GM18873 (cell line): ENCODE data around the gene CELA2A.
"Not testable (repeated sequence)": the region's sequence is repeated elsewhere in the genome, so short reads cannot be mapped to it uniquely, and the experiment has no call there.

Experiments
- ATAC-seq: cut with Tn5 transposase; IDR thresholded peaks from one replicate; pipeline ENCODE4 v1.9.1; 2021; ENCODE audit warnings: mild to moderate bottlenecking, moderate library complexity, moderate number of reproducible peaks; ENCODE audit not compliant: unreplicated experiment, low FRiP score

CELA2A gene

DNA sequence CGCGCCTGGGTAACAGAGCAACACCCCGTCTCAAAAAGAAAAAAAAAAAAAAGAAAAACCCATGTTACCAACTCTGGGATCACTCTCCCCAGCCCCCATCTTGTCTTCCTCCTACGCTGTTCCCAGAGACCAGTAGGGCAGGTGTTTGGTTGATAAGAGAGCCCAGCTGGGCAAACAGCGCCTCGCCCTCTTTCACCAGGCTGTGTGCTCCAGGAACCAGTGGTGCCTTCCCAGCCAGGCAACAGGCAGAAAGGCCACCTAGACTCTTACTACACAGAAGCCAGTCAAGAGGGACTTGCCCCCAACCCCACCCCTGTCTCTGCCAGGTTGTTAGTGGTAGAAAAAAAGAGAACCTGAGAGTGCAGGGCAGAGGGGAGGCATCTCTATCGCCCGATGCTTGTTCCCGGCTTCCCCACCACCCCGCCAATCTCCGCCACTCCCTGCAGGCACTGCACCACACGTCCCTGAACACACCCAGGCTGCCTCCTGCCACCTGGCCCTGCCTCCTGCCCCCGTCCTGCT, 32.3 kb upstream of the CELA2A start:
- no peak for ATAC-seq

DNA sequence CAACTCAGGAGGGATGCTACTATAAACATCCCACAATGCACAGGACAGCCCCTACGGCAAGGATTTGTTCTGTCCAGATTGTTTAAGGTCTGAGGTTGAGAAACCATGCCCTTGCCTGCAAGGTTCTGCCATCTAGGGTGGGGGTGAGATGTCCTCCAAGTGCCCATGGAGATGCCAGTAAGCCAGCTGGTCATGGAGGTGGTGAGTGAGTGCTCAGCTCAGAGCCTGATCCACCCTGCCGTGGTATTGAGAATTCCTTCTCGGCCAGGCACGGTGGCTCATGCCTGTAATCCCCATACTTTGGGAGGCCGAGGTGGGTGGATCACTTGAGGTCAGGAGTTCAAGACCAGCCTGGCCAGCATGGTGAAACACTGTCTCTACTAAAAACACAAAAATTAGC, 31.6 kb upstream of the CELA2A start:
- no peak for ATAC-seq

DNA sequence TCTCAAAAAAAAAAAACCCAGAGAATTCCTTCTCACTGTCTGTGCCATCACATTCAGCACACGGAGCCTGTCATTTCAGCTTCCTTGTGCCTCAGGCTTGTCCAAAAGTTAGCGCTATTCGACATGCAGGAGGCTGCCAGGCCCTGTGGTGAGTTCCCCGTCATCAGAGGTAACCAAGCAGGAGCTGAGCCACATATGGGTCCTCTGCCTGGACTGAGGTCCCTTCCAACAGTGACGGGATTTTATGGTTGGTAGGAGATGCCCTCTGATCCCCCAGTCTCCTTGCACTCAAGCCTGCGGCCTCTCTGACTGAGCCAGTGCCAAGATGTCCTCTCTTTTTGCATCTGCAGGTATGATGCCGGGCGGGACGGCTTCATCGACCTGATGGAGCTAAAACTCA, 31.0 kb upstream of the CELA2A start:
- ATAC-seq: no peak

DNA sequence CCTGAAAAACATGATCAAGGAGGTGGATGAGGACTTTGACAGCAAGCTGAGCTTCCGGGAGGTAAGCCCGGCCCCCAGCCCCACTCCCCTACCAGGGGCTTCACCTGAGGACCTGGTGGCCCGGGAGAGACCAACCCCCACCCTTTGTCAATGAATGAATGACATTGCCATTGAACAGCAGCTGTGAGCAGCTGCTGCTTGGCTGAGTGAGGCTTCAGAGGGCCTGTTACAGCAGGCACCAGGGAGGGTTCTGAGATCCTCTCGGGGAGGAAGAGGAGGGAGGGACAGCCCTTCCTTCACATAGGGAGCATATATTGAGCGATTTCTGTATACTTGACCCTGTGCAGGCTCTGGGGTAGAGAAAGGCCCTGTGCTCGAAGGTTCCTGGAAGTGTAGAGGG, 30.6 kb upstream of the CELA2A start:
- no peak for ATAC-seq

DNA sequence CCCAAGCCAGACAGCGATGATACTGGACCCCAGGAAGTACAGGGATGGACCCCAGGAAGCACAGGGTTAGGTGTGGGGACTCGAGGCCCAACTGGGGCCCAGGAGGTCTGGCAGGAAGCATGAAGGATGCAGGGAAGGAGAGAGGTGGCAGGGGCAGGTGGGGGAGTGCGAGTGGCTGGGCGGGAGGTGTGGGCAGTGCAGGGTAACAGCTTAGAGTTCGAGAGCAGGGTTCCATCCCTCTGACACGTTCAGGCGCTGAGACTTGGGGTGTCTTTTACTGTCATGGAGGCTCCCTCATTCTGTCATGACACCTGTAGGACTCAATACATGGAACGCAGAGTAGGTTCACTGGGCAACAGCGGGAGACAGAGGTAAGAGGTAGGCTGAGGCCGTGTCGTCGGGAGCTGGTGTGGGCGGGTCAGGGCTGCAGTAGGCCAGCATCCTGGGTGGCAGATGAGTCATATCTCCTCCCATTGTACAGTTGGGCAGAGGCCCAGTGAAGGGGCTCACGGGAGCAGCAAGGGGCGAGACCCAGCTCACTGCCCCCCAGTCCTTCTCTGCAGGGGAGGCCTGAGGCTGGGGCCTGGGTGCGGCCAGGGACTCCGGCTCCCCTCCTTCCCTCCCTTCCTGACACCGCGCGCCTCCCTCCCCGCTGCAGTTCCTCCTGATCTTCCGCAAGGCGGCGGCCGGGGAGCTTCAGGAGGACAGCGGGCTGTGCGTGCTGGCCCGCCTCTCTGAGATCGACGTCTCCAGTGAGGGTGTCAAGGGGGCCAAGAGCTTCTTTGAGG, 29.8 kb upstream of the CELA2A start:
- ATAC-seq: no peak

DNA sequence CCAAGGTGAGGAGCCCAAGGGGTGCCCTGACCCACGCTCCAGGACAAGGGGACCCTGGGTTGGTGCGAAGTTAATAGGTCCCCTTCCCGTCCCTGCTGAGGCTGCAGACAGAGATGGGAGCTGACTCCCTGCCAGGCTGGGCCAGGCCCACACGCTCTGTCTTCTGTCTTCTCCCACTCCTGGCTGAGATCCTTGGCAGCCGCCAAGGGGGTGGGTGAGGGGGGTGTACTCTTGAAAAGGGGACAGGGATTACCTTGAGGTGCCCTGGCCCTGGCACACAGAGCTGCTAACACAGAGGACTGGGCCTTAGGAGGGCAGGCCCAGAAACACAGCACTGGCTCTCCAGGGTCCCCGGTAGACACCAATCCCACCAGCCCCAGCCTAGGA, 29.3 kb upstream of the CELA2A start:
- ATAC-seq: no peak

DNA sequence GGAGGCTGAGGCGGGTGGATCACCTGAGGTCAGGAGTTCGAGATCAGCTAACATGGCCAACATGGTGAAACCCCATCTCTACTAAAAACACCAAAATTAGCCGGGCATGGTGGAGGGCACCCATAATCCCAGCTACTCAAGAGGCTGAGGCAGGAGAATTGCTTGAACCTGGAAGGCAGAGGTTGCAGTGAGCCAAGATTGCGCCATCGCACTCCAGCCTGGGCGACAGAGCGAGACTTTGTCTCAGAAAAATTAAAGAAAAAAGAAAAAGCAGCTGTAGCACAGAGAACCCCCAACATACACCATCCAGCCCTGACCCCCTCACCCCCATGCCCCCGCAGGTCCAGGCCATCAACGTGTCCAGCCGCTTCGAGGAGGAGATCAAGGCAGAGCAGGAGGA, 28.3 kb upstream of the CELA2A start:
- not testable (repeated sequence) for ATAC-seq

DNA sequence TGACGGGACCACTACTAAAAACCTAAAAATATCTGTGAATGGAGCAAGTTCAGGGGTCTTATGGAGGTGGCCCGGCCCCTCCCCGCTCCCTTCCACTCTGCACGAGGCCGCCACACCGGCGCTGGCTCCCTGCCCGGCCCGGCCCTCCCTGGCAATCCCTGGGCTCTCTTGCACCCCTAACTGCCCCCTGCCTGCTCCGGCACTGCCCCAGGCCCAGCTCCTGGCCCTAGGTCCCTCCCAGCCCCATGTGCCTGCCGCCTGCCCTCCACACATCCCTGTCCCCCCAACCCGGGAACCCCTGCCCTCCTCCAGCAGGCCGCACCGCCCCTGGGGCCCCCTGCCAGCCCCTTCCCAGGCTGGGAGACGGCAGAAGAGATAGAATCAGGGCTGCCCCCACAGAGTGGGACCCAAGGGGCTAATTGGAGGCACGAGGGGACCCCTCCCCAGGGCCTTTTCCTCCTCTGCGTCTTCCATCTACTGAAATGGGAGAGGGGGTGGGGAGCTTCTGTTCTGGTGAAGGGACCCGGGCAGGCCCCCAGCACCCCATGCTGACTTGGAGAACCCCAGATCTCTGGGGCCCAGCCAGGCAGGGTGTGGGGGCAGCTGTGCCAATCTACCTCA, 27.6 kb upstream of the CELA2A start:
- ATAC-seq: no peak

DNA sequence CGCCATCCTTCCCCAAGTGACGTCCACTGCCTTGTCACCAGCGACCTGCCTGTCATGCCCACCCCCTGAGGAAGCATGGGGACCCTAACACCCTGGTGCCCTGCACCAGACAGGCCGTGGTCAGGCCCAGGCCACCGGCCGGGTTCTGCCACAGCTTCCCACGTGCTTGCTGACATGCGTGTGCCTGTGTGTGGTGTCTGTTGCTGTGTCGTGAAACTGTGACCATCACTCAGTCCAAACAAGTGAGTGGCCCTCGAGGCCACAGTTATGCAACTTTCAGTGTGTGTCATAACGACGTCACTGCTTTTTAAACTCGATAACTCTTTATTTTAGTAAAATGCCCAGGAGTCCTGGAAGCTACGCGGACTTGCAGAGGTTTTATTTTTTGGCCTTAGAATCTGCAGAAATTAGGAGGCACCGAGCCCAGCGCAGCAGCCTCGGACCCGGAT, 26.8 kb upstream of the CELA2A start:
- ATAC-seq: no peak

DNA sequence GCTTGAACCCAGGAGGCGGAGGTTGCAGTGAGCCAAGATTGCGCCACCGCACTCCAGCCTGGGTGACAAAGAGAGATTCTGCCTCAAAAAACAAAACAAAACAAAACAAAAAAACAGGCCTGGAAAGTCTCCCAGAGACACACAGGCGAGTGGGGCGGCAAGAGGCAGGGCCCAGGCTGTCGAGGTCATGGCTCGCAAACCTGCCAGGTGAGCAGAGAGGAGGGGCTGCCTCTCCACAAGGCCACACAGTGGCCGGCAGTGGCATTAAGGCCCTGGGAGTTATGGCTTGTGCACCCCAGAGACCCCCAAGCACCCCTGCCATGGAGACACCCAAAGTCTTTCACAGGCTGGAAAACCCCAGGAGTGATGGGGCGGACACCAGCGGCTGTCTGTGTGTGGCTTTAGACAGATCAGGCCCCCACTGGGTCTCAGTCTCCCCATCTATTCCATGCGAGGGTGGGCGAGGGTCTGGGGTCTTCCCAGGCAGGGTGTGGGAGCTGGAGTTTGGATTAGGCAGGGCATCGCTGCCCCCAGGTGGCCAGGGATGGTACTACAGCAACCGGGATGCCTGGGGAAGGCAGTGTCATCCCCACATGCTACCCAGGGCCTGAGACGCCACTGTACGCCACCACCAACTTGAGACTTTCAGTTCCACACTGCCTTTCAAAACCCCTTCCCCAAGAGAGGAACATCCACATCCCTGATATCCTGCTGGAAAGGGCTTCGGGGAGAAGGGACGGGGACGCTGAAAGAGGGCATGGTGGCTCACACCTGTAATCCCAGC, 25.6 kb upstream of the CELA2A start:
- no peak for ATAC-seq

DNA sequence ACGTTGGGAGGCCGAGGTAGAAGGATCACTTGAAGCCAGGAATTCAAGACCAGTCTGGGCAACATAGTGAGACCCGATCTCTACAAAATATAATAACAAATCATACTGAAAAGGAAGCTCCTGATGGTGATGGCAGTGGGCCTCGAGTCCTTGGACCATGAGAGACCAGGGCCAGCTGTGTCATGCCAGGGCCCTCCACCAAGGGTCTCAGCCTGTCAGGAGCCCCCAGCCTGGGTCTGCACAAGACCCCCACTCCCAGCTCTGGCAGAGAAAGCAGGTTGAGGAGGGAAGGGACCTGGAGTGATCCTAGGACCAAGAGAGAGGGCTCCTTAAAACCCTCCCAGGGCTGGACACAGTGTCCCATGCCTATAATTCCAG, 25.0 kb upstream of the CELA2A start:
- no peak for ATAC-seq

DNA sequence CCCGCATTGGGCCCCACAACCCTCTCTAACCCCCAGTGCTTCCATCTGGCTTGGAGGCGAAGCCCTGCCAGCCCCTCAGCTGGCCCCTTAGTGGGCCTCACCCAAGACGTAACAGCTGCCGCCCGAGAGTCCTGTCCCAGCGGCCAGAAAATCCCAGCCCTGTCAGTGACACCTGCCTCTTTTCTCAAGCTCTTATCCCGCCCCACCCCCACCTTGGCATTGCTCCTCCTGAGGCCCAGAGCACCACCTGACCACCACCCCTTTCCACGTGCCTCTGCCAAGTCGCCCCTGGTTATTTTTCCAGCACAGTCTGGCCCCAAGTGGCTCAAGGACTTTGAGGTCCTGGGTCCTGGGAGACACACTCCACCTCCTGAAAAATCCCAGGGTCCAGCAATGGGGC, 24.2 kb upstream of the CELA2A start:
- no peak for ATAC-seq

DNA sequence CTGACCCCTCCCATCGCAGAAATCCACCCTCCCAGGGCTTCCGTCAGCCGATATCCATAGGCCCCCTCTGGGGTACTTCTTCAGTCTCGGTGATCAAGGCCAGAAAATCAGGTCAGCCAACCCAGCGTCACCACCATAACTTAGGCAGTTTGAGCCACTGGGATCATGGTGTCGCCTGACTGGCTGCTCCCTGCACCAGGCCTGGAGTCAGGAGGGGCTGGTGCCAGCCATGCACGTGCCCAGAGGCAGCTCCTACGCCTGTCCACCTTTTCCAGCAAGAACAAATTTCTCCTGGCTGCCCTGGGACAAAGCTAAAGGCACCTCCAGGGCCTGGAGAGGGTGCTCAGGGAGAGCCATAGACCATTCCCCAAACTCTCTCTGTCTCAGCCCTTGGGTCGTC, 23.1 kb upstream of the CELA2A start:
- ATAC-seq: no peak

DNA sequence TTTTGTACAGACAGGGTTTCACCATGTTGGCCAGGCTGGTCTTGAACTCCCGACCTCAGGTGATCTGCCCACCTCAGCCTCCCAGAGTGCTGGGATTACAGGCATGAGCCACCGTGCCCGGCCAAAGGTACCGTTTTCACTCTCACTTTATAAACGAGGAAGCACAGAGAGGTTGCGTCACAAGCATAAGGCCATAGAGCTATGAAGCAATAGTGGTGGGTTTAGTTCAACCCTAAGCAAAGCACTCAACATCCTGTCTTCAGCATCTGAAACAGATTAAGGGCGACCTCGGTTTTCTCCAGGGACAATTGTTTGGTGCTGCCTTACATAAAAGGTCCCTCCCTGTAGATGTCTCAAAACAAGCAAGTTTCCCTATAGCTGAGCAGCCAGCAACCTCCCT, 21.8 kb upstream of the CELA2A start:
- ATAC-seq: not testable (repeated sequence)

DNA sequence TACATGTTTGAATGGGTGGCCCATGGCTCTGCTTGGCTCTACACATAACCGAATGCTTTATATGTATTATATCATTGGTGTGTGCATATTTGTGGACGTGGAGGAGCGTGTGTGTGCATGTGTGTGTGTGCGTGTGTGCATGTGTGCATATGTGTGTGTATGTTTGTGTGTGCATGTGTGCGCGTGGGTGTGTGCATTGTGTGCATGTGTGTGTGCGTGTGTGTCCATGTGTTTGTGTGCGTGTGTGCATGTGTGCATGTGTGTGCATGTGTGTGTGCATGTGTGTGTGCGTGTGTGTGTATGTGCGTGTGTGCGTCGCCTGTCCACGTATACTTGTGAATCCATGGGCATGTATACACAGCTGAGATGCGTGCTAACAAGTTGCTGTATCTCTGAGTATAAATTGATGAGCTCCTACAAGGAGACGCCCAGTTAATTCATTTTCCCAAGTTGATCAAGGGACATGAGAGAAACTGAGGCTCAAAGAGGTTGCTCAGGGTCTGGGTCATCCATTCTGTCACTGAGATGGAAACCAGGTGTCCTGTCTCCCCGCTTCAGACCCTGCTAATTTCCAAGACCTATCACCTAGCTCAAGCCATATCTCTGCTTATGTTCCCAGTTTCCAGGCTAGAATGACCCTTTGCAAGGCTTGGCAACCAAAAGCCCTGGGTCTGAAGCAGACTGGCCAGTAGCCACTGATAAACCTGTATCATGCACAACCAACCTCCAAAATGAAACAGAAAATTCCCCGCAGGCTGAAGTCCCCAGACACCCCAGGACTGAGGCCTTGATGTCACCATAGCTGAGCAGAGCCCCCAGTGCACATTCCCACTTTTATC, 21.1 kb upstream of the CELA2A start:
- no peak for ATAC-seq

DNA sequence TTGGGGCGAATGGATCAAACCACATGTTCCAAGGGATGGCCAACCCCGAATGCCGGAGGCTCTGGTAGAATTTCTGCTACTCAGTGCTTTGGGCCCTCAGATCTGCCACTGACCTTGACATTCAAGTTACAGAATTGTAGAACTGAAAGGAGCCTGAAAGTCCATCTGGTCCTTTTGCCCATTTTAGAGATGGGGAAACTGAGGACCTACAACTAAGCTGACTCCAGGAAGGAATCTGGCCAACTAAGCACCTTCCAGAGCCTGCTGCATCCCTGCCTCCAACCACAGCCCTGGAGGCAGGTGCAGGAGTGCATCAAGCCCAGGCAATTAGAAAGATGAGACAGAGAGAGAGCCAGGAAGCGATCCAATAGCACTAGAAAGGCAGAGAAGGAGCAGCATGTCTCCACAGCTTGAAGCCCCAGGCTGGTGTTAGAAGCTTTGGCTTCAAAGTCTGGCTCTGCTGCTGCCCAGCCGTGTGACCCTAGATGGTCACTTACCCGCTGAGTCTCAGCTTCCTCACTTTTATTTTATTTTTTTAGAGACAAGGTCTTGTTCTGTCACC, 19.6 kb upstream of the CELA2A start:
- ATAC-seq: no peak

DNA sequence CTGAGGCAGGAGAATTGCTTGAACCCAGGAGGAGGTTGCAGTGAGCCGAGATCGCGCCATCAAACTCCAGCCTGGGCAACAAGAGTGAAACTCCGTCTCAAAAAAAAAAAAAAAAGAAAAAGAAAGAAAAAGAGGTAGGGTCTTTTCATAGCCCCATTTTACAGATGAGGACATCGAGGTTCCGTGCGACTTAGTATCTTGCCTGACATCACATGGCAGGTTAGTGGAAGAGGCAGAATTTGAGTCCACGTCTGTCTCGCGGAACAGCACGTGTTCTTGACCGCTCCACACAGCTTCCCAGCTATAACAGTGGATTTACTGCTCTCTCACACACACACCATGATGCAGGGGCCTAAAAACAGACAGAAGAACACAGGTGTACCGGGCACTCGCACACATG, 17.2 kb upstream of the CELA2A start:
- ATAC-seq: no peak

DNA sequence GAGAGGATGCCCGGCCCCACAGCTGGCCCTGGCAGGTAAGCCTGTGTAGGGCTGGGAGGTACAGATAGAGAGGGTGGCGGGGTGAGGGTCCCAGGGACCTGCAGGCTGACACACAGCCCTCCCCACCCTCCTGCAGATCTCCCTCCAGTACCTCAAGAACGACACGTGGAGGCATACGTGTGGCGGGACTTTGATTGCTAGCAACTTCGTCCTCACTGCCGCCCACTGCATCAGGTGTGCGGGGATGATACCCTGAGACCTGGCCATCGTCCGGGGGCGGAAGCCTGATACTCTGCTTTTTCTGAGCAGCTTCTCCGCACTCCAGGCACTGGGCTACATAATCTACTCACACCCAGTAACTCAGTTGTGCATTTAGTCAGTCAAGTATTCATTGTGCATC, 16.2 kb upstream of the CELA2A start:
- ATAC-seq: no peak

DNA sequence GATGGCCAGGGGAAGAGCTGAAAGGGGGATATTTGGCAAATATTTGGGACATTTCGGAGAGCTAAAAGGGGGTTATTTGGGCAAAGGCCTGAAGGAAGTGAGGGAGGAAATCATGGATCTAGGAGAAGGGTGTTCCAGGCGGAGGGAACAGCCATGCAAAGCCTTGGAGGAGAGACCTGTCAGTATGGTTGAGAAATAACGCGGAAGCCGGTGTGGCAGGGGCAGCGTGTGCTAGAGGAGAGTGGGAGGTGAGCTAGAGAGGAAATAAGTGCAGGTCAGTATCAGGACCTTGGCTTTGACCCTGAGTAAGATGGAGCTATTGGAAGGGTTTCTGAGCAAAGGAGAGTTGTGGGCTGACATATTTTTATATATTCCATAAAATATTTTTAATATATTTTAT, 15.3 kb upstream of the CELA2A start:
- ATAC-seq: no peak

DNA sequence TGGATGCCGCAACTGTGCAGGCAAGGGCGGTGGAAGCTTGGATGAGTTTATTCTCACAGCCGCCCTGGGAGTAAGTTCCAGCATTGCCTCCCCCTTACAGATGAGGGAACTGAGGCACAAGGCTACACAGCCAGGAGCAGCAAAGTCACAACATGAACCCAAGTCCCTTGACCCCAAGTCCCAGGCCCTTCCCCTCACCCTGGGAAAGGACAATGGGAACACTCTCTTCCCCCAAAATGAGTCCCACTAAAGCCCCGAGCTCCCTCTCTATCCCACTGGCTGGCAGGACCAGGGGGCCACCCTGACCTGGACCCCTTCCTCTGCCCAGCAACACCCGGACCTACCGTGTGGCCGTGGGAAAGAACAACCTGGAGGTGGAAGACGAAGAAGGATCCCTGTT, 14.4 kb upstream of the CELA2A start:
- no peak for ATAC-seq
